Effector memory CD8-positive, alpha-beta T cell (primary cell): ENCODE results near the gene SCYGR5.
"Not testable (repeated sequence)": the region's sequence is repeated elsewhere in the genome, so short reads cannot be mapped to it uniquely, and the experiment has no call there.

ENCODE experiments used
- ATAC-seq: fragments of 150-1000 bp; cut with Tn5 transposase; replicated peaks from 2 replicates; pipeline ENCODE4 v1.10.0; 2021; ENCODE audit warnings: mild to moderate bottlenecking, moderate library complexity
- DNase-seq, 3 experiments: peaks; one replicate each; pipeline ENCODE4 v3.0.0; 2021
- H3K27ac Mint-ChIP-seq, 2 donors: one replicate each; pipeline ENCODE4 v1.8.0; 2022; ENCODE audit warnings: mild to moderate bottlenecking in 2 of 2, mixed read lengths in 2 of 2, moderate library complexity in 2 of 2
- H3K27me3 Mint-ChIP-seq, 2 donors: one replicate each; pipeline ENCODE4 v1.8.0; 2022; ENCODE audit warnings: mixed read lengths in 2 of 2
- H3K36me3 Mint-ChIP-seq: one replicate; pipeline ENCODE4 v1.8.0; 2022; ENCODE audit warnings: mild to moderate bottlenecking, moderate library complexity, mixed read lengths; ENCODE audit not compliant: insufficient read depth
- H3K4me1 Mint-ChIP-seq, 2 donors: one replicate each; pipeline ENCODE4 v1.8.0; 2022; ENCODE audit warnings: low read depth in 2 of 2, mixed read lengths in 2 of 2
- H3K4me3 Mint-ChIP-seq, 2 donors: one replicate each; pipeline ENCODE4 v1.8.0; 2022; ENCODE audit warnings: mild to moderate bottlenecking in 2 of 2, mixed read lengths in 2 of 2, moderate library complexity in 2 of 2
- H3K9me3 Mint-ChIP-seq, 2 donors: one replicate each; pipeline ENCODE4 v1.8.0; 2022; ENCODE audit warnings: mixed read lengths in 2 of 2
- total RNA-seq, 9 experiments: gene quantifications; one replicate each; lab custom pipeline; 2026; lab: John Stamatoyannopoulos, UW

SCYGR5 gene
- 0 reads per million in 9 experiments for total RNA-seq

GRCh38 chr2:227666631-227667170, at the start of gene SCYGR5:
SCYGR5 (plus strand) TSS chr2:227666804; CDS start chr2:227666804, 0 bp downstream.
- not testable (repeated sequence) for H3K4me1 Mint-ChIP-seq

GRCh38 chr2:227617316-227618230, 49.0 kb upstream of the SCYGR5 start, which contains the start of gene SCYGR4:
SCYGR4 (plus strand) TSS chr2:227617498; CDS start chr2:227617498, 0 bp downstream.
- Mint-ChIP-seq H3K4me1 (no peaks in the 10 kb centered on the region), H3K4me3 (no peak within 1 kb of the TSS), H3K9me3 (no peaks in the 10 kb centered on the region), H3K27me3 (peaks cover 43 to 50% of the 10 kb centered on the region in 2 donors), H3K36me3 (no peaks in the 10 kb centered on the region), H3K27ac (no peak within 1 kb of the TSS)
- DNase-seq (no peak), ATAC-seq (no peak)

More at GRCh38 chr2:227666631-227667170, at the start of gene SCYGR5:
- H3K4me3 Mint-ChIP-seq, ATAC-seq, H3K9me3 Mint-ChIP-seq, DNase-seq, H3K27ac Mint-ChIP-seq, H3K27me3 Mint-ChIP-seq, H3K36me3 Mint-ChIP-seq: not testable (repeated sequence)

- Mint-ChIP-seq H3K4me3 (no peak overlapping the region), H3K27me3 (peaks cover 17 to 23% of the 10 kb centered on the region in 2 donors), H3K4me1 (no peaks in the 10 kb centered on the region), H3K36me3 (no peaks in the 10 kb centered on the region), H3K27ac (no peak overlapping the region), H3K9me3 (no peaks in the 10 kb centered on the region)
- DNase-seq, result no peak
- no peak for ATAC-seq
Measured at GRCh38 chr2:227623226-227623625, 43.4 kb upstream of the SCYGR5 start.

GRCh38 chr2:227625420-227625819, 41.2 kb upstream of the SCYGR5 start:
- Mint-ChIP-seq H3K27me3 (peaks cover 20 to 25% of the 10 kb centered on the region in 2 donors), H3K27ac (no peak overlapping the region), H3K36me3 (no peaks in the 10 kb centered on the region), H3K4me1 (no peaks in the 10 kb centered on the region), H3K4me3 (no peak overlapping the region), H3K9me3 (no peaks in the 10 kb centered on the region)
- ATAC-seq (no peak), DNase-seq (no peak)

- no peaks in the 10 kb centered on the region for H3K36me3 Mint-ChIP-seq
Measured at GRCh38 chr2:227626580-227627151, 39.9 kb upstream of the SCYGR5 start.

GRCh38 chr2:227627769-227628168, 38.8 kb upstream of the SCYGR5 start:
- no peaks in the 10 kb centered on the region for H3K36me3 Mint-ChIP-seq
- no peak for DNase-seq
- no peaks in the 10 kb centered on the region for H3K9me3 Mint-ChIP-seq
- ATAC-seq, result no peak
- H3K27me3 Mint-ChIP-seq, result peaks cover 22 to 27% of the 10 kb centered on the region in 2 donors
- no peaks in the 10 kb centered on the region for H3K4me1 Mint-ChIP-seq
- no peak overlapping the region for H3K27ac Mint-ChIP-seq
- no peak overlapping the region for H3K4me3 Mint-ChIP-seq

More at GRCh38 chr2:227626580-227627151, 39.9 kb upstream of the SCYGR5 start:
- no peak overlapping the region for H3K27ac Mint-ChIP-seq
- H3K27me3 Mint-ChIP-seq, result peaks cover 25 to 29% of the 10 kb centered on the region in 2 donors
- no peaks in the 10 kb centered on the region for H3K4me1 Mint-ChIP-seq
- no peaks in the 10 kb centered on the region for H3K9me3 Mint-ChIP-seq
- DNase-seq, result no peak
- ATAC-seq, result no peak
- H3K4me3 Mint-ChIP-seq, result no peak overlapping the region

- Mint-ChIP-seq H3K9me3 (no peaks in the 10 kb centered on the region), H3K4me3 (no peak overlapping the region), H3K36me3 (no peaks in the 10 kb centered on the region), H3K4me1 (no peaks in the 10 kb centered on the region), H3K27me3 (peaks cover 22 to 32% of the 10 kb centered on the region in 2 donors), H3K27ac (no peak overlapping the region)
- no peak for DNase-seq
- ATAC-seq, result no peak
Measured at GRCh38 chr2:227629435-227629834, 37.2 kb upstream of the SCYGR5 start.

GRCh38 chr2:227630322-227630721, 36.3 kb upstream of the SCYGR5 start:
- Mint-ChIP-seq H3K4me3 (no peak overlapping the region), H3K4me1 (no peaks in the 10 kb centered on the region), H3K36me3 (no peaks in the 10 kb centered on the region), H3K9me3 (no peaks in the 10 kb centered on the region), H3K27ac (no peak overlapping the region), H3K27me3 (peaks cover 22 to 34% of the 10 kb centered on the region in 2 donors)
- no peak for ATAC-seq
- no peak for DNase-seq

GRCh38 chr2:227632827-227633226, 33.8 kb upstream of the SCYGR5 start:
- no peak overlapping the region for H3K27ac Mint-ChIP-seq
- ATAC-seq (no peak), DNase-seq (no peak)
- H3K4me1 Mint-ChIP-seq, result no peaks in the 10 kb centered on the region
- no peaks in the 10 kb centered on the region for H3K9me3 Mint-ChIP-seq
- H3K36me3 Mint-ChIP-seq, result no peaks in the 10 kb centered on the region
- H3K4me3 Mint-ChIP-seq, result no peak overlapping the region
- H3K27me3 Mint-ChIP-seq, result peaks cover 22 to 27% of the 10 kb centered on the region in 2 donors

- Mint-ChIP-seq H3K36me3 (no peaks in the 10 kb centered on the region), H3K4me3 (no peak overlapping the region), H3K4me1 (no peaks in the 10 kb centered on the region), H3K27ac (no peak overlapping the region), H3K9me3 (no peaks in the 10 kb centered on the region), H3K27me3 (peaks cover 18 to 22% of the 10 kb centered on the region in 2 donors)
- no peak for ATAC-seq
- DNase-seq, result no peak
Measured at GRCh38 chr2:227634201-227634600, 32.4 kb upstream of the SCYGR5 start.

- ATAC-seq (no peak), DNase-seq (no peak)
- H3K9me3 Mint-ChIP-seq, result no peaks in the 10 kb centered on the region
- no peak overlapping the region for H3K4me3 Mint-ChIP-seq
- H3K36me3 Mint-ChIP-seq, result no peaks in the 10 kb centered on the region
- H3K27me3 Mint-ChIP-seq, result peaks cover 6 to 12% of the 10 kb centered on the region in 2 donors
- H3K27ac Mint-ChIP-seq, result no peak overlapping the region
- H3K4me1 Mint-ChIP-seq, result no peaks in the 10 kb centered on the region
Measured at GRCh38 chr2:227642656-227643055, 23.9 kb upstream of the SCYGR5 start.

GRCh38 chr2:227643990-227644551, 22.5 kb upstream of the SCYGR5 start:
- no peak for ATAC-seq
- no peak for DNase-seq
- Mint-ChIP-seq H3K4me3 (no peak overlapping the region), H3K4me1 (no peaks in the 10 kb centered on the region), H3K36me3 (no peaks in the 10 kb centered on the region), H3K27me3 (peaks cover 17 to 20% of the 10 kb centered on the region in 2 donors), H3K27ac (no peak overlapping the region), H3K9me3 (no peaks in the 10 kb centered on the region)

- no peak overlapping the region for H3K4me3 Mint-ChIP-seq
- no peaks in the 10 kb centered on the region for H3K9me3 Mint-ChIP-seq
- H3K27me3 Mint-ChIP-seq, result peaks cover 11 to 13% of the 10 kb centered on the region in 2 donors
- no peaks in the 10 kb centered on the region for H3K4me1 Mint-ChIP-seq
- H3K27ac Mint-ChIP-seq, result no peak overlapping the region
- DNase-seq, result no peak
- no peaks in the 10 kb centered on the region for H3K36me3 Mint-ChIP-seq
- no peak for ATAC-seq
Measured at GRCh38 chr2:227653419-227653818, 13.2 kb upstream of the SCYGR5 start.
